ENCODE measurements around the gene ZGLP1. TPM values are rescaled to one million over a fixed set of nuclear protein-coding genes. Genes with fewer than 3 reads are reported as not detected.

Gene ZGLP1
- total and polyA plus RNA-seq, 2 of the 13 experiments (the other 11 are each of a cell fraction or from before 2014, with no cell fraction given) = 2.4 to 3.0 TPM

- TF ChIP-seq JUNB (CRISPR knock-in tag; IDR thresholded peaks at IDR 0.05; ENCODE audit: borderline replicate concordance) = no peak
- no peak for TF ChIP-seq STAG1 (CRISPR knock-in tag; IDR thresholded peaks at IDR 0.05)
- TF ChIP-seq PHF8 (CRISPR knock-in tag; IDR thresholded peaks at IDR 0.05) = peak; percentile 91
- no peak for TF ChIP-seq ZNF10 (CRISPR knock-in tag; IDR thresholded peaks at IDR 0.05; ENCODE audit: borderline replicate concordance, low read depth)
- no peak for TF ChIP-seq BRD4 (CRISPR knock-in tag; IDR thresholded peaks at IDR 0.05)
- TF ChIP-seq FUBP1 (CRISPR knock-in tag; IDR thresholded peaks at IDR 0.05; ENCODE audit: borderline replicate concordance) = no peak
- TF ChIP-seq ZNF225 (CRISPR knock-in tag; IDR thresholded peaks at IDR 0.05) = no peak
- no peak for TF ChIP-seq ZNF644 (CRISPR knock-in tag; IDR thresholded peaks at IDR 0.05; ENCODE audit: low read depth)
- TF ChIP-seq SETDB1 (CRISPR knock-in tag; IDR thresholded peaks at IDR 0.05; ENCODE audit: borderline replicate concordance) = no peak
- no peak for TF ChIP-seq ZZZ3 (CRISPR knock-in tag; IDR thresholded peaks at IDR 0.05; ENCODE audit: borderline replicate concordance)
- TF ChIP-seq CTCF (CRISPR knock-in tag; IDR thresholded peaks at IDR 0.05) = no peak
- peak; percentile 94 for TF ChIP-seq THAP9 (CRISPR knock-in tag; IDR thresholded peaks at IDR 0.05; ENCODE audit: borderline replicate concordance)
- TF ChIP-seq ZFP36L1 (CRISPR knock-in tag; IDR thresholded peaks at IDR 0.05) = no peak
- TF ChIP-seq ZNF530 (CRISPR knock-in tag; IDR thresholded peaks at IDR 0.05; ENCODE audit: low read depth) = 0 out of 2 replicates have a peak, but pooled peaks have one; percentile 59
- no peak for TF ChIP-seq PBX2 (CRISPR knock-in tag; IDR thresholded peaks at IDR 0.05)
- TF ChIP-seq ZNF34 (CRISPR knock-in tag; IDR thresholded peaks at IDR 0.05; ENCODE audit: borderline replicate concordance) = peak; percentile 66; the same call in 1 of the 2 replicates
- TF ChIP-seq KLF13 (CRISPR knock-in tag; IDR thresholded peaks at IDR 0.05) = no peak
- peak; percentile 58; the same call in 1 of the 2 replicates for TF ChIP-seq ZSCAN29 (CRISPR knock-in tag; conservative IDR thresholded peaks at IDR 0.05)
- no peak for TF ChIP-seq HNF4G (IDR thresholded peaks at IDR 0.05; ENCODE audit: borderline replicate concordance, low read depth, low read length)
- no peak for TF ChIP-seq HNF4G (CRISPR knock-in tag; IDR thresholded peaks at IDR 0.05; ENCODE audit: borderline replicate concordance, low read depth)
- TF ChIP-seq TEAD3 (CRISPR knock-in tag; optimal IDR thresholded peaks at IDR 0.05; ENCODE audit: borderline replicate concordance) = no peak
Measured at GRCh38 chr19:10332965-10333757, 23.5 kb upstream of the ZGLP1 start, which contains the start of gene RAVER1 (continued).

Data from HepG2 (cell line).